Fibroblast of the aortic adventitia (primary cell): ENCODE results near the gene SEL1L. TPM values are rescaled to one million over a fixed set of nuclear protein-coding genes. Genes with fewer than 3 reads are reported as not detected.

Experiments used
- DNase-seq: peaks from one replicate; pipeline ENCODE4 v3.0.0-alpha.2; 2010; ENCODE audit warnings: low read depth
- H3K4me3 ChIP-seq: 2 replicates; pipeline ENCODE4 v1.5.1; 2011; ENCODE audit warnings: low read depth, mild to moderate bottlenecking, control low read depth, low read length, moderate library complexity
- total RNA-seq: library from RNA; depleted of rRNA; stranded (reverse); fragments of >200 nt; gene quantifications from 2 replicates; pipeline ENCODE4 v1.2.3, GENCODE V29; 2012; ENCODE audit warnings: low replicate concordance
- TF ChIP-seq, protein P1 (sequence below): IDR thresholded peaks from 2 replicates; pipeline ENCODE4 v1.5.1; 2011; ENCODE audit warnings: mild to moderate bottlenecking, low read length, control low read depth, inconsistent platforms; ENCODE audit not compliant: insufficient read depth

Gene SEL1L
- total RNA-seq, 1 donor, result 112 TPM

DNA sequence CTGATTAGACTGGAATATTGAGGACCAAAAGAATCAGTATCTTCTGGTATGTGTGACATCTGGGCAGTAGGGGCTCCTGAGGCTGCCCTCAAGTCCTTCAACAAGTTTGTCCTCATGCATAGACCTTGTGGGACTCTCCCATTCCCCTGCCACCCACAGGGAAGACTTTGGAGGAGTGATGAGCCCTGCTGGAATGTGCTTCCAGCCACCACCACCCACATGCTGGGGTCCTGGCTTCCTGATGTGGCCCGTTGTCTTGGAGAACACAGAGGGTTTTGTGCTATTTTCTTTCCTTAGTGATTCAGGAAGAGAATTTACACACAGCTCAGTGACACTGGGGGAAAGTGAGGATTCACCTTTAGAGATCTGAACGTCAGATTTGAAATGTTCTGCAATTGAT lies 29.2 kb upstream of the SEL1L start:
- no peak for DNase-seq

DNA sequence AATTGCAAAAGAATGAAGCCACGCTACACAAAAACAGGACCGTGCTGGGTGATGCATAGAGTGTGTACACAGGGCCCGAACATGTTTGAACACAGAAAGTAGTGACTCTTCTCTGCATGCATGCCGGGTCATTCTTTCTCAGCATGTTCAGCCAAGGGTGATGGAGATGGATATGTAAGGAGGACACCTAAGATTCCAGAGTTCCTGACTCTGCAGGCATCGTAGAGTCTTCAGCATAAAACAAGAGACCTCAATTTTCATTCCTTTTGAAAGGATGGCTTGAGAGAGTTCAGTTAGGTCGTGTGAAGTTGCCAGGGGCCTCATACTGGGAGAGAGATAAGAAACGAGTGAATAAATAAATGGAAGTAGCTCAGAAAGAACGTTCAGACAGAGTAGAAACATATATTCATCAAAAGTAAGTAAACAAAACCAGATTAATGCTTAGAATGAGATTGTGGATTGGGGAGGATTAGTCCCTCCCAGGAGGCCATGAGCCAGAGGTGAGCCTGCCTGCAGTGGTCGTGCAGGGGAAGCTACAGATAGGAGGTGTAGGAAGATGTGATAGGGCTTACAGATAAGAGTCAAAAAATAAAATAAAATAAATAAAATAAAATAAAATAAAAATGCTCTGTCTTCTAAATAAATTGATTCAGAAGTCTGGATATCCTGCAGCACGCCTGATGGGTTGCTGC lies 27.6 kb upstream of the SEL1L start:
- TF ChIP-seq, protein P1, sequence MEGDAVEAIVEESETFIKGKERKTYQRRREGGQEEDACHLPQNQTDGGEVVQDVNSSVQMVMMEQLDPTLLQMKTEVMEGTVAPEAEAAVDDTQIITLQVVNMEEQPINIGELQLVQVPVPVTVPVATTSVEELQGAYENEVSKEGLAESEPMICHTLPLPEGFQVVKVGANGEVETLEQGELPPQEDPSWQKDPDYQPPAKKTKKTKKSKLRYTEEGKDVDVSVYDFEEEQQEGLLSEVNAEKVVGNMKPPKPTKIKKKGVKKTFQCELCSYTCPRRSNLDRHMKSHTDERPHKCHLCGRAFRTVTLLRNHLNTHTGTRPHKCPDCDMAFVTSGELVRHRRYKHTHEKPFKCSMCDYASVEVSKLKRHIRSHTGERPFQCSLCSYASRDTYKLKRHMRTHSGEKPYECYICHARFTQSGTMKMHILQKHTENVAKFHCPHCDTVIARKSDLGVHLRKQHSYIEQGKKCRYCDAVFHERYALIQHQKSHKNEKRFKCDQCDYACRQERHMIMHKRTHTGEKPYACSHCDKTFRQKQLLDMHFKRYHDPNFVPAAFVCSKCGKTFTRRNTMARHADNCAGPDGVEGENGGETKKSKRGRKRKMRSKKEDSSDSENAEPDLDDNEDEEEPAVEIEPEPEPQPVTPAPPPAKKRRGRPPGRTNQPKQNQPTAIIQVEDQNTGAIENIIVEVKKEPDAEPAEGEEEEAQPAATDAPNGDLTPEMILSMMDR, result no peak

More for the DNA sequence above, 29.2 kb upstream of the SEL1L start:
- TF ChIP-seq, protein P1, result no peak
- no peak overlapping the region for H3K4me3 ChIP-seq

GRCh38 chr14:81559385-81559784 lies 25.7 kb upstream of the SEL1L start:
- TF ChIP-seq, protein P1, result no peak
- no peak for DNase-seq
- H3K4me3 ChIP-seq, result no peak overlapping the region

More for the DNA sequence above, 27.6 kb upstream of the SEL1L start:
- H3K4me3 ChIP-seq, result no peak overlapping the region
- no peak for DNase-seq

DNA sequence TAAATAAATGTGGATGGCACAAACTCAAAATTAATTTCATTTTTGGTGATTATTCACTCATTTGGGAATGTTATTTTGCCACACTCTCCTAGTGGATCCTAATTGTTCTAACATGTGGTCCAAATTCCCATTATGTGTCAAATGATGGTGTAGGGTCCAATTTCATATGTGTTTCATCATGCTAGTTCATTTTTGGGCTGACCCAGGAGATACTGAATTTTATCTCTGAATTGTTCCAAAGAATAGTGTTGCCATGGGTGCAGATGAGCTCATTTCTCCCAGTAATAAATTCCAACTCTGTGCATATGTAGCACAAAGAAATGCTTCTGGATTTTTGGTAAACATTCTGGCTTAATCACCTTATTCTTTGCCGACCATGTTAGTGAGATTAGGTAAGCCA lies 23.5 kb upstream of the SEL1L start:
- DNase-seq, result peak; percentile 60
- no peak overlapping the region for H3K4me3 ChIP-seq
- TF ChIP-seq, protein P1, result no peak

DNA sequence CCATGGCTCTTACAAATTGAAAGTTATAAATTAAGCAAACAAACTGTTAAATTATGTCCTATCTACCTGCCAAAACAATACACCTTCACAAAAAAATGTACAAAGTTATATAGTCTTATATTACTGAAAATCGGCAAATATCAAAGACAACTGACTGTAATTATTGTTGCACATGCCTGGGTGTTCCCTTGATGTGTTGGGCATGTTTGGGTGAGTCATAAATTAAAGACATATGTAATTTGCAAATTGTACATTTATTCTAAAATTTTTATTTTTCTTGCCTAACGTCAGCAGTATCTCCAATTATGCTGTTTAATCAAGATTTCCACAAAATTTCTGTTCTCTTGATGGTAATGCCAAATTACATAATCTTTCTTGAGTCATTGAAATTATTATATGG lies 22.0 kb upstream of the SEL1L start:
- no peak for DNase-seq
- TF ChIP-seq, protein P1, result no peak

DNA sequence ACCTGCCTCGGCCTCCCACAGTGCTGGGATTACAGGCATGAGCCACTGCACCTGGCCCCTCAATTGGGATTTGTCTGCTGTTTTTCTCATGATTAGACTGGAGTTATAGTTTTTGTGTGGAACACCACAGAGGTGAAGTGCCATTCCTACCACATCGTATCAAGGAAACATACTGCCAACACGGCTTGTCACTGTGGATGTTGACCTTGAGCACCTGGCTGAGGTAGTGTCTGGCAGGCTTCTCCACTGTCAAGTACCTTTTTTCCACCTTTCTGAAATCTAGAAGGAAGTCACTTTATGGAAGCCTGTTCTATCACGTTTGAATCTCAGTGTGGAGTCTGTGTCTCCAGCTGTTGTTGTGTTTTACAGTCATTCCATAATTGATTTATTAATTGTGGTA lies 21.4 kb upstream of the SEL1L start:
- TF ChIP-seq, protein P1, result no peak
- no peak for DNase-seq

More for the DNA sequence above, 22.0 kb upstream of the SEL1L start:
- no peak overlapping the region for H3K4me3 ChIP-seq

GRCh38 chr14:81551471-81551870 lies 17.8 kb upstream of the SEL1L start:
- no peak for DNase-seq

More for the DNA sequence above, 21.4 kb upstream of the SEL1L start:
- no peak overlapping the region for H3K4me3 ChIP-seq

More at GRCh38 chr14:81551471-81551870, 17.8 kb upstream of the SEL1L start:
- no peak overlapping the region for H3K4me3 ChIP-seq
- TF ChIP-seq, protein P1, result no peak
